H9 (cell line): ENCODE results near the gene UGT2B15. TPM values are rescaled to one million over a fixed set of nuclear protein-coding genes. Genes with fewer than 3 reads are reported as not detected.
A peak's percentile ranks its signal among the peaks of the same experiment; 100 is the strongest.

Experiments used
- DNase-seq: peaks from one replicate; pipeline ENCODE4 v3.0.0-alpha.2; 2017
- H2AFZ ChIP-seq: one replicate; pipeline ENCODE4 v1.6.1; 2013; ENCODE audit warnings: mild to moderate bottlenecking, low read length, control low read depth, moderate library complexity
- H2AK5ac ChIP-seq: 2 replicates; pipeline ENCODE4 v1.6.1; 2013; ENCODE audit warnings: low read length, control low read depth, mixed read lengths; ENCODE audit not compliant: insufficient read length
- H2BK120ac ChIP-seq: one replicate; pipeline ENCODE4 v1.6.1; 2013; ENCODE audit warnings: low read depth, mild to moderate bottlenecking, low read length, control low read depth, inconsistent platforms; ENCODE audit not compliant: poor library complexity, severe bottlenecking
- H2BK12ac ChIP-seq: 2 replicates; pipeline ENCODE4 v1.6.1; 2013; ENCODE audit warnings: low read length, control low read depth, mixed read lengths, low read depth; ENCODE audit not compliant: insufficient read length
- H2BK15ac ChIP-seq: 2 replicates; pipeline ENCODE4 v1.6.1; 2013; ENCODE audit warnings: low read depth, low read length, control low read depth
- H2BK20ac ChIP-seq: one replicate; pipeline ENCODE4 v1.6.1; 2013; ENCODE audit warnings: low read depth, mild to moderate bottlenecking, low read length, control low read depth, inconsistent platforms; ENCODE audit not compliant: poor library complexity, severe bottlenecking
- H2BK5ac ChIP-seq: 2 replicates; pipeline ENCODE4 v1.6.1; 2013; ENCODE audit warnings: low read length, control low read depth, mixed read lengths; ENCODE audit not compliant: insufficient read length
- H3K14ac ChIP-seq: 2 replicates; pipeline ENCODE4 v1.6.1; 2013; ENCODE audit warnings: low read length, control low read depth; ENCODE audit not compliant: insufficient read depth
- H3K18ac ChIP-seq: 2 replicates; pipeline ENCODE4 v1.6.1; 2013; ENCODE audit warnings: low read depth, mild to moderate bottlenecking, mixed read lengths, low read length, control low read depth; ENCODE audit not compliant: insufficient read length
- H3K23ac ChIP-seq: 2 replicates; pipeline ENCODE4 v1.6.1; 2013; ENCODE audit warnings: low read length, control low read depth, mixed read lengths, low read depth; ENCODE audit not compliant: insufficient read length
- H3K23me2 ChIP-seq: 2 replicates; pipeline ENCODE4 v1.6.1; 2013; ENCODE audit warnings: low read depth, mild to moderate bottlenecking, mixed read lengths, low read length, control low read depth; ENCODE audit not compliant: insufficient read length, poor library complexity, severe bottlenecking
- H3K27ac ChIP-seq: 2 replicates; pipeline ENCODE4 v1.5.1; 2013; ENCODE audit warnings: low read length, control low read depth, mixed read lengths, low read depth; ENCODE audit not compliant: insufficient read length
- H3K27me3 ChIP-seq: 2 replicates; pipeline ENCODE4 v1.6.1; 2013; ENCODE audit warnings: low read length, control low read depth, inconsistent platforms; ENCODE audit not compliant: insufficient read depth
- H3K4ac ChIP-seq: 2 replicates; pipeline ENCODE4 v1.6.1; 2013; ENCODE audit warnings: low read depth, mild to moderate bottlenecking, control low read depth, inconsistent platforms, low read length, moderate library complexity
- H3K4me1 ChIP-seq: 2 replicates; pipeline ENCODE4 v1.6.1; 2013; ENCODE audit warnings: low read length, control low read depth, inconsistent platforms; ENCODE audit not compliant: insufficient read depth
- H3K4me2 ChIP-seq: 2 replicates; pipeline ENCODE4 v1.6.1; 2013; ENCODE audit warnings: low read length, control low read depth, mixed read lengths; ENCODE audit not compliant: insufficient read length, insufficient read depth
- H3K56ac ChIP-seq: 2 replicates; pipeline ENCODE4 v1.6.1; 2013; ENCODE audit warnings: low read depth, mild to moderate bottlenecking, mixed read lengths, low read length, control low read depth; ENCODE audit not compliant: insufficient read length
- H3K79me1 ChIP-seq: 2 replicates; pipeline ENCODE4 v1.6.1; 2013; ENCODE audit warnings: low read depth, mild to moderate bottlenecking, moderate library complexity, low read length, control low read depth, inconsistent platforms; ENCODE audit not compliant: insufficient read depth, poor library complexity, severe bottlenecking
- H3K79me2 ChIP-seq: 2 replicates; pipeline ENCODE4 v1.6.1; 2013; ENCODE audit warnings: low read length, control low read depth, inconsistent platforms; ENCODE audit not compliant: insufficient read depth
- H3K9ac ChIP-seq: 2 replicates; pipeline ENCODE4 v1.6.1; 2013; ENCODE audit warnings: low read length, control low read depth, mixed read lengths; ENCODE audit not compliant: insufficient read length; ENCODE audit errors: extremely low read depth
- H3K9me3 ChIP-seq: one replicate; pipeline ENCODE4 v1.6.1; 2013; ENCODE audit warnings: low read depth, low read length, inconsistent platforms; ENCODE audit not compliant: control insufficient read depth
- H3T11ph ChIP-seq: one replicate; pipeline ENCODE4 v1.6.1; 2013; ENCODE audit warnings: mild to moderate bottlenecking, low read length, control low read depth, inconsistent platforms
- H4K20me1 ChIP-seq: one replicate; pipeline ENCODE4 v1.6.1; 2013; ENCODE audit not compliant: control insufficient read depth, insufficient read length, insufficient read depth
- H4K5ac ChIP-seq: 2 replicates; pipeline ENCODE4 v1.6.1; 2013; ENCODE audit warnings: low read depth, mild to moderate bottlenecking, mixed read lengths, low read length, control low read depth; ENCODE audit not compliant: insufficient read length
- H4K8ac ChIP-seq: replicated peaks from 2 replicates; pipeline ENCODE4 v1.6.1; 2013; ENCODE audit warnings: low read length, control low read depth, mixed read lengths, low read depth; ENCODE audit not compliant: insufficient read length
- H4K91ac ChIP-seq: 2 replicates; pipeline ENCODE4 v1.6.1; 2013; ENCODE audit warnings: low read depth, mild to moderate bottlenecking, moderate library complexity, mixed read lengths, low read length, control low read depth; ENCODE audit not compliant: insufficient read length
- H3K27ac Mint-ChIP-seq, 3 experiments: 2 replicates in 2 of 3; 3 replicates in 1 of 3; pipeline ENCODE4 v1.8.0; 2020 to 2021; ENCODE audit warnings: mixed read lengths in 3 of 3, mild to moderate bottlenecking in 1 of 3, moderate library complexity in 1 of 3
- H3K27me3 Mint-ChIP-seq: 2 replicates; pipeline ENCODE4 v1.8.0; 2021; ENCODE audit warnings: low read depth, mild to moderate bottlenecking, moderate library complexity, mixed read lengths
- H3K36me3 Mint-ChIP-seq, 3 experiments: 2 replicates in 2 of 3; 3 replicates in 1 of 3; pipeline ENCODE4 v1.8.0; 2020 to 2021; ENCODE audit warnings: low read depth in 3 of 3, mixed read lengths in 3 of 3; ENCODE audit not compliant: insufficient read depth in 1 of 3
- H3K4me1 Mint-ChIP-seq, 2 experiments: 2 replicates each; pipeline ENCODE4 v1.8.0; 2020; ENCODE audit warnings: mixed read lengths in 2 of 2
- H3K4me3 Mint-ChIP-seq, 2 experiments: 2 replicates in 1 of 2; 3 replicates in 1 of 2; pipeline ENCODE4 v1.8.0; 2020 to 2021; ENCODE audit warnings: mild to moderate bottlenecking in 2 of 2, mixed read lengths in 2 of 2, moderate library complexity in 1 of 2
- H3K9me3 Mint-ChIP-seq, 2 experiments: 2 replicates in 1 of 2; 3 replicates in 1 of 2; pipeline ENCODE4 v1.8.0; 2020; ENCODE audit warnings: mild to moderate bottlenecking in 2 of 2, mixed read lengths in 2 of 2, moderate library complexity in 1 of 2
- CTCF ChIP-seq: fragments of 200-600 bp; sonication (generic); conservative IDR thresholded peaks from 3 replicates; pipeline ENCODE4 v1.8.0; 2021; ENCODE audit warnings: antibody characterized with exemption, mild to moderate bottlenecking
- WGBS: extraction: QIAGEN DNeasy Blood & Tissue Kit; methylation state at CpG from one replicate; pipeline ENCODE4 v1.1.7; 2013; ENCODE audit warnings: missing lambda C conversion rate, low lambda C conversion rate, mixed read lengths; ENCODE audit not compliant: insufficient read length; ENCODE audit errors: extremely low coverage; 5-methylcytosine and 5-hydroxymethylcytosine counted together
- total RNA-seq: library from RNA; stranded (reverse); gene quantifications from 2 replicates; pipeline ENCODE4 v1.2.1, GENCODE V29; 2021

Gene UGT2B15
- total RNA-seq, 1 experiment from 2014 or later: not detected

- no peak overlapping the region for H3K27ac Mint-ChIP-seq
- no peak for DNase-seq
Measured at GRCh38 chr4:68673143-68673542, 2.7 kb upstream of the UGT2B15 start.

More at GRCh38 chr4:68673143-68673542, 2.7 kb upstream of the UGT2B15 start:
- Mint-ChIP-seq H3K36me3 (peaks cover 0 to under 1% (median 0%) of the 10 kb centered on the region in 3 experiments; a peak in 4 of 7 replicates), H3K4me3 (no peak overlapping the region), H3K4me1 (no peaks in the 10 kb centered on the region), H3K9me3 (peaks cover 2 to 11% of the 10 kb centered on the region in 2 experiments; a peak in 3 of 5 replicates), H3K27me3 (no peaks in the 10 kb centered on the region)
- H3K4ac ChIP-seq: no peak overlapping the region
- no CpG with 5 or more reads among the region's 7 CpGs for WGBS
- H3K23me2 ChIP-seq: no peaks in the 10 kb centered on the region
- H3K27ac ChIP-seq: no peak overlapping the region
- H2AFZ ChIP-seq: no peak overlapping the region
- no peak overlapping the region for H2BK15ac ChIP-seq
- no peak overlapping the region for H4K91ac ChIP-seq
- no peak overlapping the region for H2AK5ac ChIP-seq
- no peaks in the 10 kb centered on the region for H4K20me1 ChIP-seq
- no peak overlapping the region for H3T11ph ChIP-seq
- no peaks in the 10 kb centered on the region for H3K4me1 ChIP-seq
- no peaks in the 10 kb centered on the region for H3K9me3 ChIP-seq
- no peak overlapping the region for H3K4me2 ChIP-seq
- no peaks in the 10 kb centered on the region for H3K79me1 ChIP-seq
- no peak overlapping the region for H2BK5ac ChIP-seq
- H3K23ac ChIP-seq: no peak overlapping the region
- no peaks in the 10 kb centered on the region for H3K27me3 ChIP-seq
- H3K14ac ChIP-seq: no peak overlapping the region
- no peak overlapping the region for H2BK12ac ChIP-seq
- no peak overlapping the region for H3K56ac ChIP-seq
- H2BK120ac ChIP-seq: no peak overlapping the region
- H3K9ac ChIP-seq: no peak overlapping the region
- no peak overlapping the region for H4K5ac ChIP-seq
- no peaks in the 10 kb centered on the region for H3K79me2 ChIP-seq
- no peak overlapping the region for H4K8ac ChIP-seq
- no peak overlapping the region for H2BK20ac ChIP-seq
- no peak overlapping the region for H3K18ac ChIP-seq
- TF ChIP-seq CTCF: peak; percentile 39; the same call in 2 of the 3 replicates
